Measurements from ENCODE around the gene ASRGL1.
A peak's percentile ranks its signal among the peaks of the same experiment; 100 is the strongest.

Gene ASRGL1

GRCh38 chr11:62392506-62392905, 55.3 kb downstream of the ASRGL1 start:
- no peak overlapping the region for H2AFZ ChIP-seq (ENCODE audit: low read length)
- DNase-seq = no peak
- no peaks in the 10 kb centered on the region for H4K20me1 ChIP-seq (ENCODE audit: insufficient read depth, low read length)

DNA sequence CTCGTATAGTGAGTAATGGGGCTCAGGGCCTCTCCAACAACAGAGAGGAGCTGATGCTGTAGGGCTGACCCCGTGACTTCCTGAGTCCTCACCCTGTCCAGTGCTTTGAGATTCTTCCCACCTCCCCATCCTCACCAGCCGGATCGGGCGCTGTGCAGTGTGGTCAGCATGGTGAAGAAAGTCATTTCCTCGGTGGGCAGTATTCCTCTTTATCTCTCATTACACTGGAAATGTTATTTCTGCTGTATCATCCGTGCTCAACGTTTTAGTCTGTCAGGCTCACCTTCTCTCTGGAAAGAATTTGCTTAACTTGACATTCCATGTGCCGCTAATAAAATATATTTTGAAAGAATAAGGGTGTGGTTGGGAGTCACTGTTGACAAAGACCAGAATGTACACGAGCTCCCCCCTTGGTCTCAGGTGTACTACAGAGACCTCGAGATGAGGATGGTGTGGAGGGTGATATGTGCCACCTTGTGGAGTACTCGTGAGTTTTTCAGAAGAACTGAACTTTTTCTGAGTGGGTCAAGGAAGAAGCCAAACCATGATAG, 55.9 kb downstream of the ASRGL1 start:
- Histone ChIP-seq H3K36me3 (replicated peaks; ENCODE audit: insufficient read depth, low read length) (no peaks in the 10 kb centered on the region), H3K27ac (ENCODE audit: low read length) (no peak overlapping the region), H2AFZ (ENCODE audit: low read length) (no peak overlapping the region), H4K20me1 (ENCODE audit: insufficient read depth, low read length) (no peaks in the 10 kb centered on the region), H3F3A (ENCODE audit: insufficient read depth, low read length) (no peaks in the 10 kb centered on the region; the same call in 1 of the 2 replicates), H3K27me3 (replicated peaks; ENCODE audit: insufficient read depth, low read length) (0 out of 2 replicates have a peak, but pooled peaks cover under 1% of the 10 kb centered on the region), H3K9ac (ENCODE audit: low read length) (no peak overlapping the region), H3K4me3 (ENCODE audit: low read length) (no peak overlapping the region), H3K4me1 (ENCODE audit: low read length) (no peaks in the 10 kb centered on the region), H3K79me2 (ENCODE audit: low read length) (no peaks in the 10 kb centered on the region), H3K9me2 (replicated peaks; ENCODE audit: insufficient read depth, low read length) (no peaks in the 10 kb centered on the region), H3K4me2 (ENCODE audit: low read depth, low read length) (no peak overlapping the region), H3K9me3 (replicated peaks; ENCODE audit: insufficient read depth, low read length) (no peaks in the 10 kb centered on the region)
- TF ChIP-seq EZH2phosphoT487 (IDR thresholded peaks at IDR 0.05; ENCODE audit: low read length) = no peak
- TF ChIP-seq, protein P1, sequence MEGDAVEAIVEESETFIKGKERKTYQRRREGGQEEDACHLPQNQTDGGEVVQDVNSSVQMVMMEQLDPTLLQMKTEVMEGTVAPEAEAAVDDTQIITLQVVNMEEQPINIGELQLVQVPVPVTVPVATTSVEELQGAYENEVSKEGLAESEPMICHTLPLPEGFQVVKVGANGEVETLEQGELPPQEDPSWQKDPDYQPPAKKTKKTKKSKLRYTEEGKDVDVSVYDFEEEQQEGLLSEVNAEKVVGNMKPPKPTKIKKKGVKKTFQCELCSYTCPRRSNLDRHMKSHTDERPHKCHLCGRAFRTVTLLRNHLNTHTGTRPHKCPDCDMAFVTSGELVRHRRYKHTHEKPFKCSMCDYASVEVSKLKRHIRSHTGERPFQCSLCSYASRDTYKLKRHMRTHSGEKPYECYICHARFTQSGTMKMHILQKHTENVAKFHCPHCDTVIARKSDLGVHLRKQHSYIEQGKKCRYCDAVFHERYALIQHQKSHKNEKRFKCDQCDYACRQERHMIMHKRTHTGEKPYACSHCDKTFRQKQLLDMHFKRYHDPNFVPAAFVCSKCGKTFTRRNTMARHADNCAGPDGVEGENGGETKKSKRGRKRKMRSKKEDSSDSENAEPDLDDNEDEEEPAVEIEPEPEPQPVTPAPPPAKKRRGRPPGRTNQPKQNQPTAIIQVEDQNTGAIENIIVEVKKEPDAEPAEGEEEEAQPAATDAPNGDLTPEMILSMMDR (IDR thresholded peaks at IDR 0.05; ENCODE audit: low read length) = peak; percentile 55
- no peak for TF ChIP-seq EZH2 (optimal IDR thresholded peaks at IDR 0.05; ENCODE audit: low read depth, low read length)
- DNase-seq = peak; percentile 62

More at GRCh38 chr11:62392506-62392905, 55.3 kb downstream of the ASRGL1 start:
- H3K9me2 ChIP-seq (replicated peaks; ENCODE audit: insufficient read depth, low read length) = no peaks in the 10 kb centered on the region
- peaks cover 5% of the 10 kb centered on the region for H3K4me1 ChIP-seq (ENCODE audit: low read length)
- no peak overlapping the region for H3K27ac ChIP-seq (ENCODE audit: low read length)
- no peak overlapping the region for H3K9ac ChIP-seq (ENCODE audit: low read length)
- no peak overlapping the region for H3K4me3 ChIP-seq (ENCODE audit: low read length)
- no peaks in the 10 kb centered on the region for H3K9me3 ChIP-seq (replicated peaks; ENCODE audit: insufficient read depth, low read length)
- no peaks in the 10 kb centered on the region for H3K79me2 ChIP-seq (ENCODE audit: low read length)
- H3K36me3 ChIP-seq (replicated peaks; ENCODE audit: insufficient read depth, low read length) = no peaks in the 10 kb centered on the region
- TF ChIP-seq, protein P1 (IDR thresholded peaks at IDR 0.05; ENCODE audit: low read length) = no peak
- TF ChIP-seq EZH2phosphoT487 (IDR thresholded peaks at IDR 0.05; ENCODE audit: low read length) (no peak), EZH2 (optimal IDR thresholded peaks at IDR 0.05; ENCODE audit: low read depth, low read length) (no peak)
- peaks cover 2% of the 10 kb centered on the region; the same call in 1 of the 2 replicates for H3F3A ChIP-seq (ENCODE audit: insufficient read depth, low read length)
- H3K4me2 ChIP-seq (ENCODE audit: low read depth, low read length) = no peak overlapping the region
- peaks cover 7% of the 10 kb centered on the region; the same call in 1 of the 2 replicates for H3K27me3 ChIP-seq (replicated peaks; ENCODE audit: insufficient read depth, low read length)

GRCh38 chr11:62393735-62394134, 56.5 kb downstream of the ASRGL1 start:
- Histone ChIP-seq H3K27ac (ENCODE audit: low read length) (no peak overlapping the region), H3K9me3 (replicated peaks; ENCODE audit: insufficient read depth, low read length) (no peaks in the 10 kb centered on the region), H3K9me2 (replicated peaks; ENCODE audit: insufficient read depth, low read length) (no peaks in the 10 kb centered on the region), H3K4me2 (ENCODE audit: low read depth, low read length) (no peak overlapping the region), H3K4me1 (ENCODE audit: low read length) (no peaks in the 10 kb centered on the region), H3K36me3 (replicated peaks; ENCODE audit: insufficient read depth, low read length) (no peaks in the 10 kb centered on the region), H3K4me3 (ENCODE audit: low read length) (no peak overlapping the region), H2AFZ (ENCODE audit: low read length) (no peak overlapping the region), H3K79me2 (ENCODE audit: low read length) (no peaks in the 10 kb centered on the region), H3K27me3 (replicated peaks; ENCODE audit: insufficient read depth, low read length) (no peaks in the 10 kb centered on the region), H3F3A (ENCODE audit: insufficient read depth, low read length) (no peaks in the 10 kb centered on the region; the same call in 1 of the 2 replicates), H4K20me1 (ENCODE audit: insufficient read depth, low read length) (no peaks in the 10 kb centered on the region), H3K9ac (ENCODE audit: low read length) (no peak overlapping the region)
- TF ChIP-seq EZH2 (optimal IDR thresholded peaks at IDR 0.05; ENCODE audit: low read depth, low read length) (no peak), EZH2phosphoT487 (IDR thresholded peaks at IDR 0.05; ENCODE audit: low read length) (no peak)
- TF ChIP-seq, protein P1 (IDR thresholded peaks at IDR 0.05; ENCODE audit: low read length) = no peak
- no peak for DNase-seq

Data from MM.1S (cell line).